Endothelial cell of umbilical vein (primary cell): ENCODE measurements around the gene GCAT. TPM values are rescaled to one million over a fixed set of nuclear protein-coding genes. Genes with fewer than 3 reads are reported as not detected.

Experiments
- BruUV-seq: library from RNA; stranded (reverse); fragments of 400-500 nt; replicated peaks from 2 replicates; lab custom pipeline; 2021; lab: Mats Ljungman, UMichigan
- CTCF ChIA-PET: fragments of 300-600, 350-600 bp; sonication (Branson Sonifier 250); formaldehyde crosslinking; loops from one replicate; lab custom pipeline; 2021; ENCODE audit warnings: antibody characterized with exemption, inconsistent platforms; lab: Charles Lee
- POLR2A ChIA-PET: fragments of 300-600, 350-600 bp; sonication (Branson Sonifier 250); formaldehyde crosslinking; loops from one replicate; lab custom pipeline; 2021; ENCODE audit warnings: antibody characterized with exemption, inconsistent platforms; lab: Charles Lee
- DNase-seq: peaks from one replicate; pipeline ENCODE4 v3.0.0-alpha.2; 2011; ENCODE audit warnings: low read depth, low spot score
- FAIRE-seq: peaks from 2 replicates; lab custom pipeline; 2011; peaks lifted over from hg19 to GRCh38; lab: Jason Lieb, UNC
- H2AFZ ChIP-seq: 2 replicates; pipeline ENCODE4 v1.6.0; 2012; ENCODE audit warnings: low read depth, low read length, control low read depth, inconsistent platforms
- H3K27ac ChIP-seq: 2 replicates; pipeline ENCODE4 v1.5.1; 2011; ENCODE audit warnings: low read depth, mild to moderate bottlenecking, control low read depth, low read length, moderate library complexity; ENCODE audit not compliant: insufficient read depth
- H3K27me3 ChIP-seq, 2 experiments: 2 replicates each; pipeline versions ENCODE4 v1.6.0 to v1.6.1; 2011; ENCODE audit warnings: low read length in 2 of 2, mixed read lengths in 1 of 2; ENCODE audit not compliant: control insufficient read depth in 2 of 2, insufficient read depth in 2 of 2
- H3K36me3 ChIP-seq, 2 experiments: 2 replicates in 1 of 2; 3 replicates in 1 of 2; pipeline ENCODE4 v1.5.1; 2011; ENCODE audit warnings: low read length in 2 of 2, mild to moderate bottlenecking in 1 of 2, moderate library complexity in 1 of 2; ENCODE audit not compliant: control insufficient read depth in 2 of 2, insufficient read depth in 2 of 2; ENCODE audit errors: extremely low read depth in 1 of 2
- H3K4me1 ChIP-seq: 3 replicates; pipeline ENCODE4 v1.5.1; 2011; ENCODE audit warnings: mild to moderate bottlenecking, low read length; ENCODE audit not compliant: control insufficient read depth, insufficient read depth; ENCODE audit errors: extremely low read depth
- H3K4me2 ChIP-seq: 2 replicates; pipeline ENCODE4 v1.6.1; 2011; ENCODE audit warnings: low read length, control low read depth, mixed read lengths; ENCODE audit not compliant: insufficient read depth
- H3K4me3 ChIP-seq, 3 experiments: fragments of 200-600 bp in 1 of 3; sonication (generic), shearing (Covaris generic) in 1 of 3; replicated peaks in 1 of 3; 2 replicates each; pipeline ENCODE4 v1.5.1; 2011 to 2016; ENCODE audit warnings: control low read depth in 3 of 3, low read length in 3 of 3, mild to moderate bottlenecking in 2 of 3, inconsistent platforms in 1 of 3, low read depth in 1 of 3, moderate library complexity in 1 of 3; ENCODE audit not compliant: insufficient read depth in 1 of 3
- H3K79me2 ChIP-seq: 2 replicates; pipeline ENCODE4 v1.6.0; 2012; ENCODE audit warnings: low read length, inconsistent platforms; ENCODE audit not compliant: control insufficient read depth, insufficient read depth
- H3K9ac ChIP-seq: replicated peaks from 2 replicates; pipeline ENCODE3; 2011; ENCODE audit warnings: low read length, control low read depth; ENCODE audit not compliant: insufficient read depth; ENCODE audit errors: extremely low read depth
- H3K9me1 ChIP-seq: replicated peaks from 3 replicates; pipeline ENCODE4 v1.6.0; 2011; ENCODE audit warnings: mild to moderate bottlenecking, low read length; ENCODE audit not compliant: control insufficient read depth, insufficient read depth; ENCODE audit errors: extremely low read depth
- H3K9me3 ChIP-seq: replicated peaks from 2 replicates; pipeline ENCODE4 v1.5.1; 2012; ENCODE audit warnings: low read length, inconsistent platforms; ENCODE audit not compliant: control insufficient read depth, insufficient read depth
- H4K20me1 ChIP-seq: replicated peaks from 2 replicates; pipeline ENCODE3; 2011; ENCODE audit warnings: mild to moderate bottlenecking, low read length; ENCODE audit not compliant: control insufficient read depth, insufficient read depth; ENCODE audit errors: extremely low read depth
- EZH2 ChIP-seq: IDR thresholded peaks from 2 replicates; pipeline ENCODE4 v1.6.1; 2012; ENCODE audit warnings: borderline replicate concordance, low read depth, mild to moderate bottlenecking, moderate library complexity, low read length, inconsistent platforms; ENCODE audit not compliant: severe bottlenecking
- FOS ChIP-seq: IDR thresholded peaks from 2 replicates; pipeline ENCODE4 v1.6.1; 2011; ENCODE audit warnings: mild to moderate bottlenecking, low read length, moderate library complexity, borderline replicate concordance; ENCODE audit not compliant: insufficient read depth
- GATA2 ChIP-seq: IDR thresholded peaks from 2 replicates; pipeline ENCODE4 v1.7.0; 2011; ENCODE audit warnings: low read depth, mild to moderate bottlenecking, moderate library complexity, mixed read lengths, low read length; ENCODE audit not compliant: insufficient read length, insufficient read depth
- JUN ChIP-seq: IDR thresholded peaks from 2 replicates; pipeline ENCODE4 v1.6.1; 2011; ENCODE audit warnings: borderline replicate concordance, low read depth; ENCODE audit not compliant: insufficient read length, insufficient read depth
- MYC ChIP-seq: IDR thresholded peaks from one replicate; pipeline ENCODE4 v1.6.1; 2011; ENCODE audit warnings: mild to moderate bottlenecking, low read depth, low read length
- POLR2A ChIP-seq: IDR thresholded peaks from 2 replicates; pipeline ENCODE4 v1.6.1; 2012; ENCODE audit warnings: low read depth, mild to moderate bottlenecking, control low read depth, low read length
- POLR2AphosphoS5 ChIP-seq: IDR thresholded peaks from 2 replicates; pipeline ENCODE4 v1.6.1; 2012; ENCODE audit warnings: low read depth, mild to moderate bottlenecking, control low read depth, low read length, moderate library complexity; ENCODE audit not compliant: insufficient read depth
- dilution Hi-C: fragments of 300-500 bp; cut with MboI; formaldehyde crosslinking; loops from one replicate; pipeline ENCODE4 v1.15.0; 2019; ENCODE audit warnings: low sequenced_read_pairs; ENCODE audit not compliant: extremely low pct_ligation_motif_present
- intact Hi-C: fragments of 100-400 bp; cut with micrococcal nuclease; formaldehyde crosslinking; loops from one replicate; pipeline ENCODE4 v1.10.0; 2022
- polyA plus RNA-seq, 4 experiments: library from polyadenylated mRNA; depleted of rRNA in 3 of 4; stranded (reverse) in 3 of 4; unstranded in 1 of 4; fragments of >200 nt; gene quantifications; 2 replicates each; pipeline versions ENCODE4 v1.2.1 to v1.2.3, GENCODE V29; 2011 to 2012; ENCODE audit warnings: missing spikeins in 1 of 4
- total RNA-seq: library from RNA; stranded (reverse); gene quantifications from 2 replicates; pipeline ENCODE4 v1.2.3, GENCODE V29; 2021
- TF ChIP-seq, protein P1 (sequence below): IDR thresholded peaks from 2 replicates; pipeline ENCODE4 v1.6.1; 2011; ENCODE audit not compliant: insufficient read depth, insufficient read length
- TF ChIP-seq, protein P2 (sequence below), 2 donors: IDR thresholded peaks; 1 replicate in 1 of 2; 2 replicates in 1 of 2; pipeline ENCODE4 v1.5.1; 2011; ENCODE audit warnings: low read length in 2 of 2, mild to moderate bottlenecking in 2 of 2, moderate library complexity in 2 of 2, control low read depth in 1 of 2, inconsistent platforms in 1 of 2, low read depth in 1 of 2; ENCODE audit not compliant: insufficient read depth in 1 of 2; ENCODE audit errors: extremely low read depth in 1 of 2

GCAT gene
- total and polyA plus RNA-seq, 2 donors (not counting 3 experiments of a cell fraction or from before 2014, with no cell fraction given) = 19.7 TPM

DNA sequence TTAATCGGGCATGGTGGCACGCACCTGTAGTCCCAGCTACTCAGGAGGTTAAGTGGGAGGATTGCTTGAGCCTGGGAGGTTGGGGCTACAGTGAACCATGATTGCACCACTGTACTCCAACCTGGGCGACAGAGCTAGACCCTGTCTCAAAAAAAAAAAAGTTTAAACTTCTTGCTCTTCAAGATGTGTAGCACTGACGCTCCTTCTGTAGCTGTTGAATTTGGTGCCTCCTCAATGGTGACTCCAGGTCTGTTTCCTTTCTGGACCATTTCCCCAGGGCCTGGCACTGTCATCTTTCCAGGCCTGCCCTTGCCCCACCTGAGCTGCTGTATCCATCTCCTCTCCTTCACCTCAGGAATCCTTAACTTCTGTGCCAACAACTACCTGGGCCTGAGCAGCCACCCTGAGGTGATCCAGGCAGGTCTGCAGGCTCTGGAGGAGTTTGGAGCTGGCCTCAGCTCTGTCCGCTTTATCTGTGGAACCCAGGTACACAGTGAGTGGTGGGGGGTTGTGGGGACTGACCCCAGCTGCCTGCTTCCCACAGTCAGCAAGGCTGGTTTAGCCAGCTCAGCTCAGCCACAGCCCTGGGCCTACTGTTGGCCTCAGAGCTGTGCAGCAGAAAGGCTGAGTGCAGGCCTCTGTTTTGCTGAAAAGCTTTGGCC lies 2.1 kb downstream of the GCAT start:
- Histone ChIP-seq H3K9ac (no peak overlapping the region), H2AFZ (no peak overlapping the region), H3K9me1 (no peaks in the 10 kb centered on the region), H4K20me1 (no peaks in the 10 kb centered on the region), H3K9me3 (no peaks in the 10 kb centered on the region), H3K36me3 (peaks cover 0 to under 1% of the 10 kb centered on the region in 2 experiments), H3K27ac (no peak overlapping the region), H3K4me2 (no peak overlapping the region), H3K27me3 (no peaks in the 10 kb centered on the region), H3K4me3 (no peak overlapping the region), H3K79me2 (peaks cover 13% of the 10 kb centered on the region), H3K4me1 (peaks cover 24% of the 10 kb centered on the region)
- dilution Hi-C loops = no loop called here
- intact Hi-C loops = loop anchor here (2.0 kb wide), 1 partner anchor 39 kb away; the partner anchor contains the start of gene EIF3L
- DNase-seq (no peak), FAIRE-seq (no peak)
- POLR2A ChIA-PET = no interaction called here
- no TSS peak for BruUV-seq
- CTCF ChIA-PET = interaction anchor here (3.1 to 4.2 kb wide), 2 partner anchors 8 to 54 kb away, joined by 26 to 35 read pairs; no protein-coding TSS in a partner anchor
- TF ChIP-seq, protein P1, sequence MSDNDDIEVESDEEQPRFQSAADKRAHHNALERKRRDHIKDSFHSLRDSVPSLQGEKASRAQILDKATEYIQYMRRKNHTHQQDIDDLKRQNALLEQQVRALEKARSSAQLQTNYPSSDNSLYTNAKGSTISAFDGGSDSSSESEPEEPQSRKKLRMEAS = no peak
- TF ChIP-seq POLR2AphosphoS5 (no peak), JUN (no peak), POLR2A (no peak), EZH2 (no peak), FOS (no peak), GATA2 (no peak), MYC (no peak)
- TF ChIP-seq, protein P2, sequence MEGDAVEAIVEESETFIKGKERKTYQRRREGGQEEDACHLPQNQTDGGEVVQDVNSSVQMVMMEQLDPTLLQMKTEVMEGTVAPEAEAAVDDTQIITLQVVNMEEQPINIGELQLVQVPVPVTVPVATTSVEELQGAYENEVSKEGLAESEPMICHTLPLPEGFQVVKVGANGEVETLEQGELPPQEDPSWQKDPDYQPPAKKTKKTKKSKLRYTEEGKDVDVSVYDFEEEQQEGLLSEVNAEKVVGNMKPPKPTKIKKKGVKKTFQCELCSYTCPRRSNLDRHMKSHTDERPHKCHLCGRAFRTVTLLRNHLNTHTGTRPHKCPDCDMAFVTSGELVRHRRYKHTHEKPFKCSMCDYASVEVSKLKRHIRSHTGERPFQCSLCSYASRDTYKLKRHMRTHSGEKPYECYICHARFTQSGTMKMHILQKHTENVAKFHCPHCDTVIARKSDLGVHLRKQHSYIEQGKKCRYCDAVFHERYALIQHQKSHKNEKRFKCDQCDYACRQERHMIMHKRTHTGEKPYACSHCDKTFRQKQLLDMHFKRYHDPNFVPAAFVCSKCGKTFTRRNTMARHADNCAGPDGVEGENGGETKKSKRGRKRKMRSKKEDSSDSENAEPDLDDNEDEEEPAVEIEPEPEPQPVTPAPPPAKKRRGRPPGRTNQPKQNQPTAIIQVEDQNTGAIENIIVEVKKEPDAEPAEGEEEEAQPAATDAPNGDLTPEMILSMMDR (IDR thresholded peaks at IDR 0.05; ENCODE audit: extremely low read depth in 1 of 2, insufficient read depth in 1 of 2, low read depth in 1 of 2, low read length in 2 of 2) = no peak
